SK-N-SH (cell line): ENCODE measurements around the gene PRPS1.

Source experiments
- CTCF ChIP-seq: fragments of 200-600 bp; sonication (generic); IDR thresholded peaks from 2 replicates; pipeline ENCODE4 v1.6.1; 2017; ENCODE audit warnings: antibody characterized with exemption, mild to moderate bottlenecking, moderate library complexity
- EP300 ChIP-seq, 2 experiments: IDR thresholded peaks; 2 replicates each; pipeline versions ENCODE4 v1.4.0 to v1.6.1; 2012; ENCODE audit warnings: borderline replicate concordance in 1 of 2, low read depth in 1 of 2, low read length in 1 of 2
- EZH2phosphoT487 ChIP-seq: fragments of 200-600 bp; sonication (generic); IDR thresholded peaks from 2 replicates; pipeline ENCODE4 v1.6.1; 2017; ENCODE audit warnings: low read depth, mixed run types, mild to moderate bottlenecking, antibody characterized with exemption, moderate library complexity, borderline replicate concordance
- FOXM1 ChIP-seq: IDR thresholded peaks from 2 replicates; pipeline ENCODE4 v1.4.0; 2012; ENCODE audit warnings: low read depth, mild to moderate bottlenecking
- PBX3 ChIP-seq: IDR thresholded peaks from 2 replicates; pipeline ENCODE4; 2012
- POLR2AphosphoS5 ChIP-seq: IDR thresholded peaks from 2 replicates; pipeline ENCODE4 v1.6.1; 2012; ENCODE audit warnings: low read depth, low read length
- RAD21 ChIP-seq: IDR thresholded peaks from 2 replicates; pipeline ENCODE4 v1.6.1; 2012; ENCODE audit warnings: mild to moderate bottlenecking, low read length
- RCOR1 ChIP-seq: fragments of 150-350 bp; IDR thresholded peaks from 2 replicates; pipeline ENCODE4 v1.6.1; 2017; ENCODE audit warnings: antibody characterized with exemption, low read length
- REST ChIP-seq: IDR thresholded peaks from 2 replicates; pipeline ENCODE4 v1.6.1; 2012; ENCODE audit warnings: mild to moderate bottlenecking, low read depth, low read length, moderate library complexity
- SMC3 ChIP-seq: IDR thresholded peaks from 2 replicates; pipeline ENCODE4 v1.6.1; 2012; ENCODE audit warnings: low read depth, low read length, improper control_type of control experiment
- TEAD4 ChIP-seq: IDR thresholded peaks from 2 replicates; pipeline ENCODE4 v1.4.0; 2012; ENCODE audit warnings: mild to moderate bottlenecking, borderline replicate concordance; ENCODE audit not compliant: insufficient read depth
- USF1 ChIP-seq: IDR thresholded peaks from 2 replicates; pipeline ENCODE4 v1.4.0; 2012; ENCODE audit warnings: low read depth, borderline replicate concordance
- ZBTB33 ChIP-seq: IDR thresholded peaks from 2 replicates; pipeline ENCODE4 v1.4.0; 2012; ENCODE audit warnings: low read depth, borderline replicate concordance

- TF ChIP-seq SMC3 (no peak), CTCF (no peak), EP300 (IDR thresholded peaks at IDR 0.05; ENCODE audit: borderline replicate concordance in 1 of 2, low read depth in 1 of 2, low read length in 1 of 2) (no peak), REST (no peak), TEAD4 (no peak), USF1 (no peak), FOXM1 (no peak), ZBTB33 (no peak), EZH2phosphoT487 (no peak), RCOR1 (no peak), PBX3 (no peak), POLR2AphosphoS5 (no peak), RAD21 (no peak)
Measured at GRCh38 chrX:107673933-107674479, 45.7 kb downstream of the PRPS1 start.
